ENCODE data around the gene HS6ST3.

The HS6ST3 gene

GRCh38 chr13:96203471-96203870 lies 113.6 kb downstream of the HS6ST3 start:
- DNase-seq: no peak

- no peak for DNase-seq
These were observed 125.0 kb downstream of the HS6ST3 start for GRCh38 chr13:96214824-96215445.

- no peak for DNase-seq
These were observed 126.6 kb downstream of the HS6ST3 start for GRCh38 chr13:96216543-96216942.

- DNase-seq: no peak
These were observed 128.6 kb downstream of the HS6ST3 start for GRCh38 chr13:96218475-96218874.

GRCh38 chr13:96221471-96221870 lies 131.6 kb downstream of the HS6ST3 start:
- no peak for DNase-seq

GRCh38 chr13:96223231-96223630 lies 133.3 kb downstream of the HS6ST3 start:
- no peak for DNase-seq

GRCh38 chr13:96229356-96229755 lies 139.4 kb downstream of the HS6ST3 start:
- DNase-seq: no peak

GRCh38 chr13:96238241-96238640 lies 148.3 kb downstream of the HS6ST3 start:
- no peak for DNase-seq

- DNase-seq: no peak
These were observed 149.0 kb downstream of the HS6ST3 start for GRCh38 chr13:96238861-96239260.

- no peak for DNase-seq
These were observed 153.5 kb downstream of the HS6ST3 start for GRCh38 chr13:96243376-96243775.

- DNase-seq: no peak
These were observed 158.2 kb downstream of the HS6ST3 start for GRCh38 chr13:96248103-96248502.

- no peak for DNase-seq
These were observed 159.1 kb downstream of the HS6ST3 start for GRCh38 chr13:96248996-96249395.

GRCh38 chr13:96252903-96253302 lies 163.0 kb downstream of the HS6ST3 start:
- no peak for DNase-seq

GRCh38 chr13:96273196-96273595 lies 183.3 kb downstream of the HS6ST3 start:
- DNase-seq: no peak

- no peak for DNase-seq
These were observed 184.1 kb downstream of the HS6ST3 start for GRCh38 chr13:96274046-96274445.

GRCh38 chr13:96279904-96280303 lies 190.0 kb downstream of the HS6ST3 start:
- no peak for DNase-seq

- DNase-seq: no peak
These were observed 195.1 kb downstream of the HS6ST3 start for GRCh38 chr13:96284971-96285370.

GRCh38 chr13:96285729-96286128 lies 195.8 kb downstream of the HS6ST3 start:
- DNase-seq: no peak

- DNase-seq: no peak
These were observed 205.3 kb downstream of the HS6ST3 start for GRCh38 chr13:96294930-96295881.

- DNase-seq: no peak
These were observed 207.5 kb downstream of the HS6ST3 start for GRCh38 chr13:96297360-96297759.

GRCh38 chr13:96299235-96299634 lies 209.3 kb downstream of the HS6ST3 start:
- no peak for DNase-seq

GRCh38 chr13:96308568-96308967 lies 218.7 kb downstream of the HS6ST3 start:
- no peak for DNase-seq

- DNase-seq: no peak
These were observed 225.1 kb downstream of the HS6ST3 start for GRCh38 chr13:96314974-96315373.

GRCh38 chr13:96338030-96338429 lies 248.1 kb downstream of the HS6ST3 start:
- DNase-seq: no peak
